Neural cell (in vitro differentiated cells): Measurements from ENCODE around the gene FILIP1L. TPM values are rescaled to one million over a fixed set of nuclear protein-coding genes. Genes with fewer than 3 reads are reported as not detected.

Source experiments
- H2AFZ ChIP-seq: fragments of 200-600, 300-800 bp; sonication (generic), shearing (Covaris generic); 2 replicates; pipeline ENCODE4 v1.6.0; 2014; ENCODE audit warnings: low read depth, mild to moderate bottlenecking, antibody characterized with exemption, low read length, moderate library complexity
- H3F3A ChIP-seq: fragments of 200-600 bp; shearing (Covaris generic); 2 replicates; pipeline ENCODE4 v1.6.1; 2016; ENCODE audit warnings: mild to moderate bottlenecking, moderate library complexity, mixed read lengths, antibody characterized with exemption, low read length; ENCODE audit not compliant: insufficient read depth, poor library complexity, severe bottlenecking
- H3K27ac ChIP-seq: fragments of 200-600, 300-800 bp; sonication (generic), shearing (Covaris generic); 2 replicates; pipeline ENCODE4 v1.5.1; 2014; ENCODE audit warnings: mild to moderate bottlenecking, low read length, moderate library complexity
- H3K27me3 ChIP-seq: fragments of 300-800, 200-600 bp; sonication (generic), shearing (Covaris generic); 2 replicates; pipeline ENCODE4 v1.6.0; 2014; ENCODE audit warnings: mild to moderate bottlenecking, low read depth, low read length, moderate library complexity; ENCODE audit not compliant: insufficient read depth
- H3K36me3 ChIP-seq: fragments of 300-800, 200-600 bp; sonication (generic), shearing (Covaris generic); 2 replicates; pipeline ENCODE4 v1.5.1; 2014; ENCODE audit warnings: mild to moderate bottlenecking, antibody characterized with exemption, low read length, moderate library complexity; ENCODE audit not compliant: insufficient read depth
- H3K4me2 ChIP-seq: fragments of 300-800, 200-600 bp; sonication (generic), shearing (Covaris generic); 2 replicates; pipeline ENCODE4 v1.6.0; 2014; ENCODE audit warnings: mild to moderate bottlenecking, low read length
- H3K4me3 ChIP-seq: fragments of 300-800, 200-600 bp; sonication (generic), shearing (Covaris generic); 2 replicates; pipeline ENCODE4 v1.5.1; 2014; ENCODE audit warnings: mild to moderate bottlenecking, low read length, moderate library complexity
- H3K79me2 ChIP-seq: fragments of 200-600 bp; shearing (Covaris generic); replicated peaks from 2 replicates; pipeline ENCODE4 v1.6.0; 2014; ENCODE audit warnings: mild to moderate bottlenecking, low read length, moderate library complexity; ENCODE audit not compliant: insufficient read depth
- H3K9ac ChIP-seq: fragments of 300-800, 200-600 bp; sonication (generic), shearing (Covaris generic); 2 replicates; pipeline ENCODE4 v1.6.1; 2016; ENCODE audit warnings: mild to moderate bottlenecking, low read length, mixed read lengths
- H3K9me2 ChIP-seq: fragments of 200-600 bp; shearing (Covaris generic); 2 replicates; pipeline ENCODE4 v1.6.1; 2016; ENCODE audit warnings: mild to moderate bottlenecking, low read length, mixed read lengths; ENCODE audit not compliant: insufficient read depth
- H3K9me3 ChIP-seq: fragments of 200-600, 300-800 bp; sonication (generic), shearing (Covaris generic); 2 replicates; pipeline ENCODE4 v1.6.1; 2016; ENCODE audit warnings: mild to moderate bottlenecking, mixed run types, low read length, moderate library complexity, mixed read lengths
- H4K20me1 ChIP-seq: fragments of 200-600 bp; shearing (Covaris generic); 2 replicates; pipeline ENCODE4 v1.6.1; 2016; ENCODE audit warnings: mild to moderate bottlenecking, mixed run types; ENCODE audit not compliant: insufficient read depth
- EP300 ChIP-seq: fragments of 450-650 bp; conservative IDR thresholded peaks from 2 replicates; pipeline ENCODE4 v1.6.1; 2014; ENCODE audit warnings: antibody characterized with exemption, mild to moderate bottlenecking, moderate library complexity; ENCODE audit not compliant: poor library complexity, severe bottlenecking
- EZH2 ChIP-seq: fragments of 200-600, 300-800 bp; shearing (Covaris generic), sonication (generic); IDR thresholded peaks from 2 replicates; pipeline ENCODE4 v1.6.1; 2014; ENCODE audit warnings: antibody characterized with exemption, low read length, borderline replicate concordance, mild to moderate bottlenecking; ENCODE audit not compliant: insufficient read depth, poor library complexity, severe bottlenecking
- MXI1 ChIP-seq: fragments of 450-650 bp; conservative IDR thresholded peaks from 2 replicates; pipeline ENCODE4 v1.6.1; 2014; ENCODE audit warnings: antibody characterized with exemption, mild to moderate bottlenecking; ENCODE audit not compliant: poor library complexity, severe bottlenecking
- POLR2AphosphoS5 ChIP-seq: IDR thresholded peaks from 2 replicates; pipeline ENCODE4 v1.6.1; 2012
- RAD21 ChIP-seq: fragments of 450-650 bp; conservative IDR thresholded peaks from 2 replicates; pipeline ENCODE4 v1.6.1; 2014; ENCODE audit warnings: antibody characterized with exemption, mild to moderate bottlenecking, moderate library complexity
- SMC3 ChIP-seq: fragments of 450-650 bp; conservative IDR thresholded peaks from 2 replicates; pipeline ENCODE4 v1.6.1; 2014; ENCODE audit warnings: antibody characterized with exemption, mild to moderate bottlenecking, moderate library complexity; ENCODE audit not compliant: poor library complexity
- TAF1 ChIP-seq: IDR thresholded peaks from 2 replicates; pipeline ENCODE4 v1.6.1; 2012; ENCODE audit warnings: low read depth
- polyA plus RNA-seq: library from polyadenylated mRNA; depleted of rRNA; stranded (reverse); fragments of >200 nt; gene quantifications from 2 replicates; pipeline ENCODE4 v1.2.3, GENCODE V29; 2014
- TF ChIP-seq, protein P1 (sequence below): fragments of 450-650 bp; IDR thresholded peaks from 2 replicates; pipeline ENCODE4 v1.5.1; 2014; ENCODE audit warnings: antibody characterized with exemption, mild to moderate bottlenecking, moderate library complexity; ENCODE audit not compliant: poor library complexity, severe bottlenecking
- TF ChIP-seq, protein P2 (sequence below): IDR thresholded peaks from 2 replicates; pipeline ENCODE4 v1.6.1; 2012; ENCODE audit warnings: borderline replicate concordance

FILIP1L gene
- polyA plus RNA-seq, 1 donor from 2014 or later, result 0.27 TPM

DNA sequence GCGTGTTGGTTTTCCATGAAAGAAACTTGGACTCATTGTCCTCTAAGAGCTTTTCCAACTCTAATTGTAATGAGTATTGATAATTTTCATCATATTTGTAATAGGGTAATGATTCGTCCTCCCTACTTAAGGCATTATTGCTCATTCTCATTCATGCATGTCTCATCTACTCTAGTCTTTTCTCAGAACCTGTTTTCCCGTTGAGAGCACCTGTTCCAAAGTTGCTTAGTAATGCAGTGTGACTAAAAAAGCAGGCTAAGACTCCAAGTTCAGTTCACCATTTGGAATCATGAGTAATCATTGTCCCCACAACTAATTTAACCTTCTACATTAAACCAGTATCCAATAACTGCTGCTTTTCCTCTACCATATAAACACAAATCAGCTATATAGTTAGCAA, 84.0 kb downstream of the FILIP1L start:
- TF ChIP-seq EP300, result no peak
- TF ChIP-seq, protein P1, sequence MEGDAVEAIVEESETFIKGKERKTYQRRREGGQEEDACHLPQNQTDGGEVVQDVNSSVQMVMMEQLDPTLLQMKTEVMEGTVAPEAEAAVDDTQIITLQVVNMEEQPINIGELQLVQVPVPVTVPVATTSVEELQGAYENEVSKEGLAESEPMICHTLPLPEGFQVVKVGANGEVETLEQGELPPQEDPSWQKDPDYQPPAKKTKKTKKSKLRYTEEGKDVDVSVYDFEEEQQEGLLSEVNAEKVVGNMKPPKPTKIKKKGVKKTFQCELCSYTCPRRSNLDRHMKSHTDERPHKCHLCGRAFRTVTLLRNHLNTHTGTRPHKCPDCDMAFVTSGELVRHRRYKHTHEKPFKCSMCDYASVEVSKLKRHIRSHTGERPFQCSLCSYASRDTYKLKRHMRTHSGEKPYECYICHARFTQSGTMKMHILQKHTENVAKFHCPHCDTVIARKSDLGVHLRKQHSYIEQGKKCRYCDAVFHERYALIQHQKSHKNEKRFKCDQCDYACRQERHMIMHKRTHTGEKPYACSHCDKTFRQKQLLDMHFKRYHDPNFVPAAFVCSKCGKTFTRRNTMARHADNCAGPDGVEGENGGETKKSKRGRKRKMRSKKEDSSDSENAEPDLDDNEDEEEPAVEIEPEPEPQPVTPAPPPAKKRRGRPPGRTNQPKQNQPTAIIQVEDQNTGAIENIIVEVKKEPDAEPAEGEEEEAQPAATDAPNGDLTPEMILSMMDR, result no peak
- TF ChIP-seq, protein P2, sequence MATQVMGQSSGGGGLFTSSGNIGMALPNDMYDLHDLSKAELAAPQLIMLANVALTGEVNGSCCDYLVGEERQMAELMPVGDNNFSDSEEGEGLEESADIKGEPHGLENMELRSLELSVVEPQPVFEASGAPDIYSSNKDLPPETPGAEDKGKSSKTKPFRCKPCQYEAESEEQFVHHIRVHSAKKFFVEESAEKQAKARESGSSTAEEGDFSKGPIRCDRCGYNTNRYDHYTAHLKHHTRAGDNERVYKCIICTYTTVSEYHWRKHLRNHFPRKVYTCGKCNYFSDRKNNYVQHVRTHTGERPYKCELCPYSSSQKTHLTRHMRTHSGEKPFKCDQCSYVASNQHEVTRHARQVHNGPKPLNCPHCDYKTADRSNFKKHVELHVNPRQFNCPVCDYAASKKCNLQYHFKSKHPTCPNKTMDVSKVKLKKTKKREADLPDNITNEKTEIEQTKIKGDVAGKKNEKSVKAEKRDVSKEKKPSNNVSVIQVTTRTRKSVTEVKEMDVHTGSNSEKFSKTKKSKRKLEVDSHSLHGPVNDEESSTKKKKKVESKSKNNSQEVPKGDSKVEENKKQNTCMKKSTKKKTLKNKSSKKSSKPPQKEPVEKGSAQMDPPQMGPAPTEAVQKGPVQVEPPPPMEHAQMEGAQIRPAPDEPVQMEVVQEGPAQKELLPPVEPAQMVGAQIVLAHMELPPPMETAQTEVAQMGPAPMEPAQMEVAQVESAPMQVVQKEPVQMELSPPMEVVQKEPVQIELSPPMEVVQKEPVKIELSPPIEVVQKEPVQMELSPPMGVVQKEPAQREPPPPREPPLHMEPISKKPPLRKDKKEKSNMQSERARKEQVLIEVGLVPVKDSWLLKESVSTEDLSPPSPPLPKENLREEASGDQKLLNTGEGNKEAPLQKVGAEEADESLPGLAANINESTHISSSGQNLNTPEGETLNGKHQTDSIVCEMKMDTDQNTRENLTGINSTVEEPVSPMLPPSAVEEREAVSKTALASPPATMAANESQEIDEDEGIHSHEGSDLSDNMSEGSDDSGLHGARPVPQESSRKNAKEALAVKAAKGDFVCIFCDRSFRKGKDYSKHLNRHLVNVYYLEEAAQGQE, result no peak
- no peak for TF ChIP-seq RAD21
- TF ChIP-seq SMC3, result no peak
- no peak for TF ChIP-seq EZH2
- no peak for TF ChIP-seq POLR2AphosphoS5
- no peak for TF ChIP-seq TAF1
- no peak for TF ChIP-seq MXI1
- H3K36me3 ChIP-seq, result no peaks in the 10 kb centered on the region
- no peak overlapping the region for H3K27ac ChIP-seq
- H3K79me2 ChIP-seq, result no peaks in the 10 kb centered on the region
- no peaks in the 10 kb centered on the region for H3K27me3 ChIP-seq
- H3K9me2 ChIP-seq, result no peaks in the 10 kb centered on the region
- no peak overlapping the region for H3K4me3 ChIP-seq
- no peak overlapping the region for H2AFZ ChIP-seq
- no peak overlapping the region for H3K9ac ChIP-seq
- no peak overlapping the region for H3K4me2 ChIP-seq
- H3F3A ChIP-seq, result no peaks in the 10 kb centered on the region
- H3K9me3 ChIP-seq, result no peaks in the 10 kb centered on the region
- no peaks in the 10 kb centered on the region for H4K20me1 ChIP-seq

DNA sequence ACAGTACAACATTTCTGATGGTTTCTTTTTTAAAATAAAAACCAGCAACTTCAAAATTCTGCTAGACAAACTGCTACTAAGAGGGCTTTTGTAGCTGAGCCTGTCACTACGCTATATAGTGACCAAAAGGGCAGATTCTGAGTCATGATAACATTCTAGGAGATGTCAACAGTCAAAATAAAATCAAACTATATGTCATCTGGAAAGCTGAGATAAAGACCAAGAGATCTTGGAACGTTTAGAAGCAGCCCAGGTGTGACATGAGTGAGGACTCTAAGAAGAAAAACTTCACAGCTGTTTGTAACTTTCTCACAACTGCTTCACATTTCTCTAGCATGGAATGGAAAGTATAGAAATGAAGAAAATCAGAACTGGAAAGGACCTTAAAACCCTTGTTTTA, 84.6 kb downstream of the FILIP1L start:
- no peaks in the 10 kb centered on the region for H3K9me3 ChIP-seq
- no peaks in the 10 kb centered on the region for H3K79me2 ChIP-seq
- H2AFZ ChIP-seq, result no peak overlapping the region
- H3K27me3 ChIP-seq, result no peaks in the 10 kb centered on the region
- H3K9me2 ChIP-seq, result no peaks in the 10 kb centered on the region
- TF ChIP-seq, protein P2, result no peak
- no peak for TF ChIP-seq POLR2AphosphoS5
- H3K4me3 ChIP-seq, result no peak overlapping the region
- no peaks in the 10 kb centered on the region for H3F3A ChIP-seq
- H3K4me2 ChIP-seq, result no peak overlapping the region
- no peak overlapping the region for H3K9ac ChIP-seq
- H4K20me1 ChIP-seq, result no peaks in the 10 kb centered on the region
- H3K36me3 ChIP-seq, result no peaks in the 10 kb centered on the region
- H3K27ac ChIP-seq, result no peak overlapping the region
